Lower leg skin (tissue), 3 donors: ENCODE results near the gene GPRC5C.

Experiments used
- POLR2A ChIP-seq, 2 donors: fragments of 450-650 bp; IDR thresholded peaks; one replicate each; pipeline ENCODE4 v1.6.1; 2016 to 2017; ENCODE audit warnings: antibody characterized with exemption in 2 of 2, mild to moderate bottlenecking in 1 of 2, moderate library complexity in 1 of 2
- TF ChIP-seq, protein P1 (sequence below), 3 donors: fragments of 450-650 bp; IDR thresholded peaks; one replicate each; pipeline ENCODE4 v1.5.1; 2016; ENCODE audit warnings: antibody characterized with exemption in 3 of 3, mild to moderate bottlenecking in 3 of 3, moderate library complexity in 2 of 3

DNA sequence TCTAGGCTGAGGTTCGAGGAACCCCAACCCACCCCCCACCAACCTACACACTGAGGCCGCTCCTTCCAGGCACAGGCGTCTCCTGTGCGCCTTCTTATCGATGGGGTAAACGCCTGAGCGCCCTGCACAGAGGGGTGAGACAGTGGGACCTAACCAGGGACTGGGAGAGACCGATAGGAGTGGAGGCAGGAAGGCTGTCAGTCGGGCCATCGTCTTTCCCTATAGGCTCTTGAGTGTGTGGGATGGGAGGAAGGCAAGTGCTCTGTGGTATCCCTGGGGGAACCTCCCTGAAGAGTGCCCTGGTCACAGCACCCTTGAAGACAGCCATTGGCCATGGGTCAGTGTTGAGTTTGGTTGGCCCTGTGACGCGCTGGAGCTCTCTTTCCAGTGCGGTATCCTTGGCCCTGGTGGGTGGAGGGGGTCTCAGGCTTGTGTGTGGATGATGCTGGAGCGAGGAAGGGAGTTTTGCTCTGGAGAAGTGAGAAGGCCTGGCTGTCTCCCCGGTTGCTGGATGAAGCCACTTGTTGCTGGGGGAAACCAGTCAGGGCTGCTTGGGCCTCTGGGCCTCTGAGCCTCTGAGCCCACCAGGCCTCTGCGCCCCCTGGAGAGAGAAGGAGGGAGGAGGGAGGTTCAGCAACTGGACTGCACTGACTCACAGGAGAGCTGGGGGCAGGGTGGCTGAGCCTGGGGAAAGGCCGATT is 1.7 kb downstream of the GPRC5C start:
- no peak for TF ChIP-seq POLR2A (IDR thresholded peaks at IDR 0.05)
- TF ChIP-seq, protein P1, sequence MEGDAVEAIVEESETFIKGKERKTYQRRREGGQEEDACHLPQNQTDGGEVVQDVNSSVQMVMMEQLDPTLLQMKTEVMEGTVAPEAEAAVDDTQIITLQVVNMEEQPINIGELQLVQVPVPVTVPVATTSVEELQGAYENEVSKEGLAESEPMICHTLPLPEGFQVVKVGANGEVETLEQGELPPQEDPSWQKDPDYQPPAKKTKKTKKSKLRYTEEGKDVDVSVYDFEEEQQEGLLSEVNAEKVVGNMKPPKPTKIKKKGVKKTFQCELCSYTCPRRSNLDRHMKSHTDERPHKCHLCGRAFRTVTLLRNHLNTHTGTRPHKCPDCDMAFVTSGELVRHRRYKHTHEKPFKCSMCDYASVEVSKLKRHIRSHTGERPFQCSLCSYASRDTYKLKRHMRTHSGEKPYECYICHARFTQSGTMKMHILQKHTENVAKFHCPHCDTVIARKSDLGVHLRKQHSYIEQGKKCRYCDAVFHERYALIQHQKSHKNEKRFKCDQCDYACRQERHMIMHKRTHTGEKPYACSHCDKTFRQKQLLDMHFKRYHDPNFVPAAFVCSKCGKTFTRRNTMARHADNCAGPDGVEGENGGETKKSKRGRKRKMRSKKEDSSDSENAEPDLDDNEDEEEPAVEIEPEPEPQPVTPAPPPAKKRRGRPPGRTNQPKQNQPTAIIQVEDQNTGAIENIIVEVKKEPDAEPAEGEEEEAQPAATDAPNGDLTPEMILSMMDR (IDR thresholded peaks at IDR 0.05) = no peak
